Tibial nerve (tissue), 3 donors: ENCODE results near the gene GABRA5.

Experiments
- CTCF ChIP-seq, 5 experiments: fragments of 200-600 bp in 3 of 5; fragments of 450-650 bp in 2 of 5; sonication (generic) in 3 of 5; IDR thresholded peaks; one replicate each; pipeline ENCODE4 v1.5.1; 2016 to 2019; ENCODE audit warnings: antibody characterized with exemption in 5 of 5, mild to moderate bottlenecking in 3 of 5, moderate library complexity in 2 of 5
- POLR2A ChIP-seq, 2 donors: fragments of 450-650 bp; IDR thresholded peaks; one replicate each; pipeline ENCODE4 v1.6.1; 2017; ENCODE audit warnings: antibody characterized with exemption in 2 of 2, mild to moderate bottlenecking in 2 of 2, moderate library complexity in 2 of 2

GRCh38 chr15:26852980-26853379 is 13.9 kb upstream of the GABRA5 start:
- TF ChIP-seq CTCF (IDR thresholded peaks at IDR 0.05) (no peak), POLR2A (IDR thresholded peaks at IDR 0.05) (no peak)
